HCT116 (cell line): Measurements from ENCODE around the gene DENND4A. TPM values are rescaled to one million over a fixed set of nuclear protein-coding genes. Genes with fewer than 3 reads are reported as not detected.

Source experiments
- ATAC-seq: fragments of 200-7000 bp; cut with Tn5 transposase; 2 replicates; pipeline ENCODE4 v1.9.1; 2020; ENCODE audit warnings: mild to moderate bottlenecking, moderate library complexity
- BruUV-seq: library from RNA; stranded (reverse); fragments of 400-500 nt; replicated peaks from 2 replicates; lab custom pipeline; 2021; lab: Mats Ljungman, UMichigan
- CTCF ChIA-PET: fragments of 300-600 bp; sonication (Branson Sonifier 250); formaldehyde crosslinking; loops from one replicate; lab custom pipeline; 2021; ENCODE audit warnings: antibody characterized with exemption; lab: Charles Lee
- POLR2A ChIA-PET: fragments of 300-600, 350-600 bp; sonication (Branson Sonifier 250); formaldehyde crosslinking; loops from one replicate; lab custom pipeline; 2021; ENCODE audit warnings: antibody characterized with exemption; lab: Charles Lee
- RAD21 ChIA-PET, 2 experiments: fragments of 300-600 bp; sonication (Branson Sonifier 250); formaldehyde crosslinking; loops; one replicate each; lab custom pipeline; 2023; ENCODE audit warnings: low total read pairs in 2 of 2; ENCODE audit not compliant: uncharacterized antibody in 2 of 2, unreplicated experiment in 2 of 2, low non-redundant PET in 1 of 2; lab: Charles Lee
- DNase-seq: peaks from one replicate; pipeline ENCODE4 v3.0.0-alpha.2; 2010; ENCODE audit warnings: low read depth, low spot score
- H2AFZ ChIP-seq: fragments of 200-600 bp; shearing (Covaris generic), sonication (generic); 2 replicates; pipeline ENCODE4 v1.6.1; 2017; ENCODE audit warnings: low read depth, mixed run types, mixed read lengths, antibody characterized with exemption, low read length; ENCODE audit not compliant: poor library complexity, severe bottlenecking
- H3K27ac ChIP-seq: 2 replicates; pipeline ENCODE4 v1.5.1; 2012; ENCODE audit warnings: low read depth, low read length
- H3K27me3 ChIP-seq: fragments of 200-600 bp; sonication (generic); 2 replicates; pipeline ENCODE4 v1.6.1; 2016; ENCODE audit warnings: mixed run types, low read length, mixed read lengths; ENCODE audit not compliant: insufficient read depth
- H3K36me3 ChIP-seq, 2 experiments: fragments of 200-500 bp in 1 of 2; fragments of 200-600 bp in 1 of 2; sonication (Bioruptor generic) in 1 of 2; sonication (generic) in 1 of 2; 2 replicates each; pipeline versions ENCODE4 v1.5.1 to v1.6.1; 2014 to 2016; ENCODE audit warnings: low read length in 2 of 2, inconsistent platforms in 1 of 2, mixed read lengths in 1 of 2, mixed run types in 1 of 2; ENCODE audit not compliant: insufficient read depth in 2 of 2, control insufficient read depth in 1 of 2
- H3K4me1 ChIP-seq, 2 experiments: fragments of 200-600 bp in 1 of 2; sonication (generic) in 1 of 2; 2 replicates each; pipeline versions ENCODE4 v1.5.1 to v1.6.1; 2012 to 2017; ENCODE audit warnings: low read length in 2 of 2, inconsistent platforms in 1 of 2, mild to moderate bottlenecking in 1 of 2, mixed read lengths in 1 of 2, mixed run types in 1 of 2, moderate library complexity in 1 of 2; ENCODE audit not compliant: insufficient read depth in 2 of 2, control insufficient read depth in 1 of 2
- H3K4me2 ChIP-seq: fragments of 200-600 bp; sonication (generic); 2 replicates; pipeline ENCODE4 v1.6.1; 2017; ENCODE audit warnings: mixed run types, low read length, mixed read lengths
- H3K4me3 ChIP-seq, 2 experiments: fragments of 200-600 bp in 1 of 2; sonication (generic) in 1 of 2; replicated peaks in 1 of 2; 2 replicates each; pipeline ENCODE4 v1.5.1; 2011 to 2016; ENCODE audit warnings: low read length in 2 of 2, control low read depth in 1 of 2, low read depth in 1 of 2, mild to moderate bottlenecking in 1 of 2, mixed read lengths in 1 of 2, mixed run types in 1 of 2
- H3K79me2 ChIP-seq: fragments of 200-600 bp; sonication (generic); 2 replicates; pipeline ENCODE4 v1.6.1; 2017; ENCODE audit warnings: mild to moderate bottlenecking, mixed run types, low read length, moderate library complexity, mixed read lengths; ENCODE audit not compliant: insufficient read depth
- H3K9ac ChIP-seq: fragments of 200-600 bp; sonication (generic); 2 replicates; pipeline ENCODE4 v1.6.1; 2016; ENCODE audit warnings: low read length, mixed read lengths
- H3K9me2 ChIP-seq: fragments of 200-600 bp; sonication (generic), shearing (Covaris generic); 2 replicates; pipeline ENCODE4 v1.6.1; 2017; ENCODE audit warnings: mixed run types, mild to moderate bottlenecking, moderate library complexity; ENCODE audit not compliant: insufficient read depth
- H3K9me3 ChIP-seq, 2 experiments: fragments of 200-500 bp in 1 of 2; fragments of 200-600 bp in 1 of 2; sonication (Bioruptor generic) in 1 of 2; sonication (generic) in 1 of 2; 2 replicates each; pipeline ENCODE4 v1.6.1; 2014 to 2017; ENCODE audit warnings: low read length in 2 of 2, mixed read lengths in 2 of 2, inconsistent platforms in 1 of 2, low read depth in 1 of 2, mild to moderate bottlenecking in 1 of 2, mixed run types in 1 of 2, moderate library complexity in 1 of 2; ENCODE audit not compliant: control insufficient read depth in 1 of 2, insufficient read depth in 1 of 2
- H4K20me1 ChIP-seq: fragments of 200-600 bp; sonication (generic), shearing (Covaris generic); 2 replicates; pipeline ENCODE4 v1.6.1; 2017; ENCODE audit warnings: mixed run types, mild to moderate bottlenecking, moderate library complexity; ENCODE audit not compliant: insufficient read depth
- EZH2 ChIP-seq: fragments of 200-600 bp; sonication (generic); IDR thresholded peaks from 2 replicates; pipeline ENCODE4 v1.6.1; 2017; ENCODE audit warnings: antibody characterized with exemption, mixed run types
- EZH2phosphoT487 ChIP-seq: fragments of 200-600 bp; IDR thresholded peaks from 2 replicates; pipeline ENCODE4 v1.6.1; 2018; ENCODE audit warnings: antibody characterized with exemption, borderline replicate concordance
- FOSL1 ChIP-seq: IDR thresholded peaks from 2 replicates; pipeline ENCODE4 v1.6.1; 2012; ENCODE audit warnings: low read depth
- JUND ChIP-seq: IDR thresholded peaks from 2 replicates; pipeline ENCODE4 v1.6.1; 2012
- POLR2A ChIP-seq: IDR thresholded peaks from 2 replicates; pipeline ENCODE4 v1.7.0; 2011; ENCODE audit warnings: borderline replicate concordance; ENCODE audit not compliant: insufficient read depth, insufficient read length; ENCODE audit errors: extremely low read depth
- POLR2AphosphoS5 ChIP-seq: IDR thresholded peaks from 2 replicates; pipeline ENCODE4 v1.6.1; 2011; ENCODE audit warnings: mild to moderate bottlenecking, low read depth, low read length, moderate library complexity
- SIN3A ChIP-seq: IDR thresholded peaks from 2 replicates; pipeline ENCODE4 v1.6.1; 2012; ENCODE audit warnings: low read depth
- TCF7L2 ChIP-seq: IDR thresholded peaks from 2 replicates; pipeline ENCODE4 v1.7.0; 2011; ENCODE audit warnings: borderline replicate concordance, inconsistent platforms; ENCODE audit not compliant: insufficient read depth, insufficient read length; ENCODE audit errors: extremely low read depth
- YY1 ChIP-seq: IDR thresholded peaks from 2 replicates; pipeline ENCODE4 v1.6.1; 2011; ENCODE audit warnings: low read length, low read depth, moderate library complexity, mild to moderate bottlenecking; ENCODE audit not compliant: insufficient replicate concordance; ENCODE audit errors: extremely low read depth
- ZFX ChIP-seq: fragments of 450-650 bp; IDR thresholded peaks from 2 replicates; pipeline ENCODE4 v1.6.1; 2017
- ZNF274 ChIP-seq: fragments of 200-500 bp; sonication (Bioruptor generic); IDR thresholded peaks from 2 replicates; pipeline ENCODE4 v1.6.1; 2014; ENCODE audit warnings: mild to moderate bottlenecking, low read depth, low read length, inconsistent platforms
- intact Hi-C: fragments of 100-400 bp; cut with micrococcal nuclease; formaldehyde crosslinking; loops from 2 replicates; pipeline ENCODE4 v1.10.0; 2022
- total RNA-seq: library from RNA; stranded (reverse); gene quantifications from one replicate; pipeline ENCODE4 v1.2.1, GENCODE V29; 2021; ENCODE audit not compliant: unreplicated experiment
- TF ChIP-seq, protein P1 (sequence below), 3 experiments: fragments of 200-600 bp in 1 of 3; sonication (generic) in 1 of 3; IDR thresholded peaks in 2 of 3; conservative IDR thresholded peaks in 1 of 3; 2 replicates each; pipeline ENCODE4 v1.5.1; 2012 to 2017; ENCODE audit warnings: low read depth in 2 of 3, low read length in 2 of 3, antibody characterized with exemption in 1 of 3, borderline replicate concordance in 1 of 3, control low read depth in 1 of 3, mild to moderate bottlenecking in 1 of 3, mixed read lengths in 1 of 3, mixed run types in 1 of 3, moderate library complexity in 1 of 3; ENCODE audit not compliant: insufficient read depth in 1 of 3
- TF ChIP-seq, protein P2 (sequence below): IDR thresholded peaks from 2 replicates; pipeline ENCODE4 v1.6.1; 2012; ENCODE audit warnings: low read depth

The DENND4A gene
- total RNA-seq, 1 experiment from 2014 or later, result 9.1 TPM

DNA sequence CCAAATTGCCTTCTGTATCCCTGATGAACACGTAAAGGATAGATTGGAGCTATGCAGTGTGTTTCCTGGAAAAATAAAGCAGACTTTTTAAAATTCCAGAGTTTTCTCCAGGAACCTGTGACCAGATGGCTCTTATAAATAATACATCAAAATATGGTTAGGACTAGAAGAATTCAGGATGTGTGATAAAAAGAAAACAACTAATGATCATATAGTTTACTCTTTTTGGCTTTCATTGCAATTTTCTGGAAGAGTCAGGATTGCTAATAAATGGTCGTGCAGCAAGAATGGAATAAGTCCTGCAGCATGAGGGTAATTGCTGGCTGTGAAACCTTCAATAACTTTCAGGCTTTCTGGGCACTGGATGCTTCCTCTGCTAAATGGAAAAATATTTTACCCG is 30.2 kb upstream of the DENND4A start:
- intact Hi-C loops, result no loop called here
- POLR2A ChIA-PET, result no interaction called here
- RAD21 ChIA-PET, result no interaction called here
- H3K27me3 ChIP-seq, result no peaks in the 10 kb centered on the region
- CTCF ChIA-PET, result interaction anchor here (0.7 to 1.5 kb wide), 2 partner anchors 10 to 381 kb away, joined by 4 to 5 read pairs; no protein-coding TSS in a partner anchor
- H4K20me1 ChIP-seq, result no peaks in the 10 kb centered on the region
- no peak overlapping the region for H3K27ac ChIP-seq
- H3K9me2 ChIP-seq, result no peaks in the 10 kb centered on the region
- no peaks in the 10 kb centered on the region for H3K36me3 ChIP-seq
- DNase-seq, result no peak
- BruUV-seq, result no TSS peak
- no peak overlapping the region for H2AFZ ChIP-seq
- TF ChIP-seq EZH2 (no peak), ZFX (no peak), POLR2AphosphoS5 (no peak), ZNF274 (no peak), SIN3A (no peak), EZH2phosphoT487 (no peak)
- TF ChIP-seq, protein P1, sequence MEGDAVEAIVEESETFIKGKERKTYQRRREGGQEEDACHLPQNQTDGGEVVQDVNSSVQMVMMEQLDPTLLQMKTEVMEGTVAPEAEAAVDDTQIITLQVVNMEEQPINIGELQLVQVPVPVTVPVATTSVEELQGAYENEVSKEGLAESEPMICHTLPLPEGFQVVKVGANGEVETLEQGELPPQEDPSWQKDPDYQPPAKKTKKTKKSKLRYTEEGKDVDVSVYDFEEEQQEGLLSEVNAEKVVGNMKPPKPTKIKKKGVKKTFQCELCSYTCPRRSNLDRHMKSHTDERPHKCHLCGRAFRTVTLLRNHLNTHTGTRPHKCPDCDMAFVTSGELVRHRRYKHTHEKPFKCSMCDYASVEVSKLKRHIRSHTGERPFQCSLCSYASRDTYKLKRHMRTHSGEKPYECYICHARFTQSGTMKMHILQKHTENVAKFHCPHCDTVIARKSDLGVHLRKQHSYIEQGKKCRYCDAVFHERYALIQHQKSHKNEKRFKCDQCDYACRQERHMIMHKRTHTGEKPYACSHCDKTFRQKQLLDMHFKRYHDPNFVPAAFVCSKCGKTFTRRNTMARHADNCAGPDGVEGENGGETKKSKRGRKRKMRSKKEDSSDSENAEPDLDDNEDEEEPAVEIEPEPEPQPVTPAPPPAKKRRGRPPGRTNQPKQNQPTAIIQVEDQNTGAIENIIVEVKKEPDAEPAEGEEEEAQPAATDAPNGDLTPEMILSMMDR (IDR thresholded peaks at IDR 0.05 in 2 of 3, conservative IDR thresholded peaks at IDR 0.05 in 1 of 3; ENCODE audit: borderline replicate concordance in 1 of 3, insufficient read depth in 1 of 3, low read depth in 2 of 3, low read length in 2 of 3), result no peak
- no peak overlapping the region for H3K9ac ChIP-seq
- no peaks in the 10 kb centered on the region for H3K9me3 ChIP-seq
- H3K4me3 ChIP-seq, result no peak overlapping the region
- H3K4me2 ChIP-seq, result no peak overlapping the region
- ATAC-seq, result no peak
- H3K4me1 ChIP-seq, result peaks cover 0 to 5% of the 10 kb centered on the region in 2 experiments; a peak in 1 of 4 replicates
- no peaks in the 10 kb centered on the region for H3K79me2 ChIP-seq

DNA sequence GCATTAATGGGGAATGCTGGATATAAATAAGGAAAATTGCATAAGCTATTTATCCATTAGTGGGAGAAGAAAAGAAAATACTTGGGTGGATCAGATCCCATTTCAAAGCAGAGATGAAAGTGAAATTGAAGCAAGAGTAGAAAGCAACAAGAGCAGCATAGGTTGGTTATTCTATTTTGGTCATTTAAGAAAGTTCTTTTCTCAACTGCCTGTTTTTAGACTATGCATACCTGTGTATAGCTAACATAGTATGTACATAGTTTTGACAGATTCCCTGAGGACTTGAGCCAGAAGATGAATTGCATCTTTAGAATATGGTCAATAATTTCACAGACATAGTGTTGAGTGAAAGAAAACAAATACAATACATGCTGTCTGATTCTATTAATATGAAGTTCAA is 29.0 kb upstream of the DENND4A start:
- Histone ChIP-seq H3K4me1 (peaks cover 0 to 5% of the 10 kb centered on the region in 2 experiments; a peak in 1 of 4 replicates), H3K9me3 (no peaks in the 10 kb centered on the region), H3K9me2 (no peaks in the 10 kb centered on the region), H4K20me1 (no peaks in the 10 kb centered on the region), H3K36me3 (no peaks in the 10 kb centered on the region), H3K27me3 (no peaks in the 10 kb centered on the region), H3K79me2 (no peaks in the 10 kb centered on the region), H3K9ac (no peak overlapping the region), H2AFZ (no peak overlapping the region), H3K4me3 (no peak overlapping the region), H3K27ac (no peak overlapping the region), H3K4me2 (no peak overlapping the region)
- DNase-seq, result no peak
- no peak for ATAC-seq
- BruUV-seq, result no TSS peak
- intact Hi-C loops, result no loop called here
- CTCF ChIA-PET, result interaction anchor here (0.7 to 1.5 kb wide), 2 partner anchors 8 to 12 kb away, joined by 3 to 5 read pairs; no protein-coding TSS in a partner anchor
- RAD21 ChIA-PET, result no interaction called here
- POLR2A ChIA-PET, result no interaction called here
- TF ChIP-seq ZFX (no peak), POLR2A (no peak), FOSL1 (no peak), SIN3A (no peak), TCF7L2 (no peak), JUND (no peak), YY1 (no peak)
- TF ChIP-seq, protein P2, sequence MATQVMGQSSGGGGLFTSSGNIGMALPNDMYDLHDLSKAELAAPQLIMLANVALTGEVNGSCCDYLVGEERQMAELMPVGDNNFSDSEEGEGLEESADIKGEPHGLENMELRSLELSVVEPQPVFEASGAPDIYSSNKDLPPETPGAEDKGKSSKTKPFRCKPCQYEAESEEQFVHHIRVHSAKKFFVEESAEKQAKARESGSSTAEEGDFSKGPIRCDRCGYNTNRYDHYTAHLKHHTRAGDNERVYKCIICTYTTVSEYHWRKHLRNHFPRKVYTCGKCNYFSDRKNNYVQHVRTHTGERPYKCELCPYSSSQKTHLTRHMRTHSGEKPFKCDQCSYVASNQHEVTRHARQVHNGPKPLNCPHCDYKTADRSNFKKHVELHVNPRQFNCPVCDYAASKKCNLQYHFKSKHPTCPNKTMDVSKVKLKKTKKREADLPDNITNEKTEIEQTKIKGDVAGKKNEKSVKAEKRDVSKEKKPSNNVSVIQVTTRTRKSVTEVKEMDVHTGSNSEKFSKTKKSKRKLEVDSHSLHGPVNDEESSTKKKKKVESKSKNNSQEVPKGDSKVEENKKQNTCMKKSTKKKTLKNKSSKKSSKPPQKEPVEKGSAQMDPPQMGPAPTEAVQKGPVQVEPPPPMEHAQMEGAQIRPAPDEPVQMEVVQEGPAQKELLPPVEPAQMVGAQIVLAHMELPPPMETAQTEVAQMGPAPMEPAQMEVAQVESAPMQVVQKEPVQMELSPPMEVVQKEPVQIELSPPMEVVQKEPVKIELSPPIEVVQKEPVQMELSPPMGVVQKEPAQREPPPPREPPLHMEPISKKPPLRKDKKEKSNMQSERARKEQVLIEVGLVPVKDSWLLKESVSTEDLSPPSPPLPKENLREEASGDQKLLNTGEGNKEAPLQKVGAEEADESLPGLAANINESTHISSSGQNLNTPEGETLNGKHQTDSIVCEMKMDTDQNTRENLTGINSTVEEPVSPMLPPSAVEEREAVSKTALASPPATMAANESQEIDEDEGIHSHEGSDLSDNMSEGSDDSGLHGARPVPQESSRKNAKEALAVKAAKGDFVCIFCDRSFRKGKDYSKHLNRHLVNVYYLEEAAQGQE, result no peak
